ENCODE data around the gene DCLK1.

The DCLK1 gene

DNA sequence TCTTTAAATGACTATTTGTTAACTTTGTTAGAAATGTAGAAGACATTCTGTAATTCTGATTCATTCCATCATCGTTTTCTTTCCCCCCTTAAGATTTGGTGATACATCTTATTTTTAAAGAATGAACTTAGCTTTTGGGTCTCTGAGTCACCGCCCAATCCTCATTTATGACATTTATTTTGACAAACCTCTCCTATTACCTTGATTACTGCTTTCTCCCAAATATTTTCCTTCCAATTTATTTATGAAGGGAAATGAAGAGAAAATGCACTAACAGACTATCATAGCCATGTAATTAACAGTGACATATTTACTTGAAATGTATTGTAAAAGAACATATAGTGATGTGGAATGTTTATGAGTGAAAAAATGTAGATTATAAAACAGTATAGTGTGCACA is 241.6 kb downstream of the DCLK1 start:
- no peak for DNase-seq

GRCh38 chr13:35888981-35889380 is 242.2 kb downstream of the DCLK1 start:
- DNase-seq = no peak

- DNase-seq = no peak
Measured at GRCh38 chr13:35888457-35888883, 242.7 kb downstream of the DCLK1 start.

DNA sequence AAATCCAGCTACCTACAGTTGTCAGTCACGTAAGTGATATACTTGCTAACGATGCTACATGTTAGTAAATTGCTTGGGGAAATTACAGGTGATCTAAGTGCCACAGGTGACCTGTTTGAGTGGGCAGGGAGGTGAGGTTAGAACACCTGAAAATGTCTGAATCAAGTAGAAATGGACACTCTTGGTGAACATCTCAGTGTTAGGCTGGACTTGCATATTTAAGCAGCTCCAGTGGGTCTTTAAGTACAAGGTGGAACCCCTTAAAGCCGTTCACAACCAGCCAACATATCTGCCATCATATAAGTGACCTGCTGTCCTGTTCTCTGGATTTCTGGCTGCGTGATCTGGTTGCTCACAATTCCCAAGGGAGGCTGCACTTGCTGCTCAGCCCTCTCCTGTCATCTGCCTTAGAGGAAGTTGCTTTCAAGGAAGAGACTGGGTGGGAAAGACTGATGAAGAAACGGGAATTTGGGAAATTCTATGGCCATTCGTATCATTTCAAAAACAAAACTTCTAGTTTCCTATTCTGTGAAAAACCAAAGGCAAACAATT is 244.0 kb downstream of the DCLK1 start:
- no peak for DNase-seq

DNA sequence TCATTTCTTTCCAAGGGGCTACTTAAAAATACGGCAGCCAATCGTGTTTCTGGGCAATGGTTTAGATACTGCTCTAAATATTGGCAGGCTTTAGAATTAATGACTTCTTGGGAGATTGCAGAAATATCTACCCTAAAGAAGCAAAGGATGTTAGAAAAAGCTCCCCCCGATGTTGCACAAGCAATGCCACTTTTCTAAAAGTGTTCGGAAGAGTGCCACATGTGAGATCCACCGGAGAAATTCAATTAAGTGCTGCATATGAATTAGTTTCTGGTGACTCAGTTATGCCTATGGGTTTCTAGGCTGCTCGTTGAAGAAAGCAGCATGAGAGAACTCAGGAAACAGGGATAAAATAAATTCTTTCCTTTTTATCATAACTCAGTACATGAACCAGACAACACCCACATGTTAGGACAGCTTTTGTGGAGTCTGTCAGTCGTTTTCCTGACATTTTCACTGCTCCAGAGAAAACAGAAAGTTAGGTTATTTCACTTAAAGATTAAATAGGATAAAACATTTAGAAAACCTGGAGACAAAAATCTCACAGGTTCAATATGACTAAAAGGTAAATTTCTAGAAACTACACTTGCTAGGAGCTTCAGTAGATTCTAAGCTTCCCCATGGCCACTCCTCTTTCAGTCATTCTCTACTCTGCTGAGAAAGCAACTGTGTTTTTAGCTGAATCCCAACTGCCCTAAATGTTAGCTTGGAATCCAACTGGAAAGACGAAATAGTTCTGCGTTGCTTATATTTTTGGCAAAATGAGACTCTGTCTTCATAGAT is 244.7 kb downstream of the DCLK1 start:
- no peak for DNase-seq

- no peak for DNase-seq
Measured at GRCh38 chr13:35884211-35884760, 246.9 kb downstream of the DCLK1 start.

GRCh38 chr13:35882722-35883497 is 248.3 kb downstream of the DCLK1 start:
- no peak for DNase-seq

GRCh38 chr13:35881360-35881759 is 249.8 kb downstream of the DCLK1 start:
- DNase-seq = no peak

GRCh38 chr13:35879111-35879510 is 252.1 kb downstream of the DCLK1 start:
- DNase-seq = no peak

DNA sequence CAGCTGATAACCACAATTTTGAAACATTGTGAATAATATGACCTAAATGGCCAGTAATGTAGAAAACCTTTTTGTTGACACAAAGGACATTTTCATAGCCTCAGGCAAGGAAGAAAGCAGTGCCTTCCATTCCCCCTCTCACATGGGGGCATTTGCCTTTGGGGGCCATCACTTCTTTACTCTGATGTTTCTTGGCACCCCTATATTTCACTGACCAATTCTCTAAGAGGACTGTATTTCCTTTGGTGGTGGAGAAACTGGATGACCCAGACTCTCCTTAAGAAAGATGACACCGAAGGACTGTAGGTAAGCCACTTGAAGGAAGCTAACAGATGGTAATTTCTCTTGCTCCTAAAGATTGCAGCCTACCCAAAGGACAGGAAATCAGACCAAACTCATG is 254.6 kb downstream of the DCLK1 start:
- DNase-seq = no peak

- no peak for DNase-seq
Measured at GRCh38 chr13:35874704-35875103, 256.5 kb downstream of the DCLK1 start.

- DNase-seq = no peak
Measured at GRCh38 chr13:35872369-35872768, 258.8 kb downstream of the DCLK1 start.

DNA sequence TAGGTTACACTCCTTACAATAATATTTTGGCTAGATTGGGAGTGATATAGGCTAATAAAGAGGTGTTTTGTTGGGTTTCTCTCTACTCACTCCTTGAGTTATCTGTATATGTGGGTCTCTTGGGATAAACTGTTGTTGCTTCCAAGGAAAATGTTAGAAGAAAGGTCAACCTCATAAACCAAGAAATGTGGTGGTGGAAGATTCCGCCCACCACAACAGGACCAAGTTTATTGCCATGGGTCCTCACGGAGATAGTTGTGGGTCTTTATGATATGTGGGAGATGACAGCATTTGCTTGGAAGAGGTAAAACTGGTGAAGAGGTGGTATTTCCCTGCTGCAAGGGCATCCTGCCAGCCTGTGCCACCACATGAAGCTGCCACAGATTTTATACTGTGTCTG is 259.6 kb downstream of the DCLK1 start:
- no peak for DNase-seq

GRCh38 chr13:35866801-35867200 is 264.4 kb downstream of the DCLK1 start:
- no peak for DNase-seq

GRCh38 chr13:35865341-35866240 is 265.6 kb downstream of the DCLK1 start:
- DNase-seq = no peak

GRCh38 chr13:35860661-35861060 is 270.5 kb downstream of the DCLK1 start:
- no peak for DNase-seq

DNA sequence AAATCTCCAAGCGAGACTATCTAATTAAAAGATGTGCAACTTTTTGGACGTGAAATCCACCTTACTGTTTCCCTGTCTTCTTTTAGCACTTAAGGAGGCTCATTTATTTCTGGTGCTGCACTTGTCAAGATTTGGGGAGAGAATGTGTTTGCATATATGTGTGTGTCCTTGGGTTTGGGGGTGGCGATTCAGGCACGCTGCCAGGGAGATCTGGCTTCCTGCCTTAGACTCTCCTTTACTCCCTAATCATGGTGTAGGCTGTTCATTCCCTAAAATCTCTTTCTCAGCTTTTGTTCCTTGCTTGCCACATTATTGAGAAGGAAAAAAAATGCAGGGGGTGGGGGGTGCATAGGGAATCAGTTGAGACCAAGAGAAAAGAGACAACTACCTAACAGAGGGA is 271.2 kb downstream of the DCLK1 start:
- DNase-seq = no peak

GRCh38 chr13:35858665-35859064 is 272.5 kb downstream of the DCLK1 start:
- DNase-seq = no peak

DNA sequence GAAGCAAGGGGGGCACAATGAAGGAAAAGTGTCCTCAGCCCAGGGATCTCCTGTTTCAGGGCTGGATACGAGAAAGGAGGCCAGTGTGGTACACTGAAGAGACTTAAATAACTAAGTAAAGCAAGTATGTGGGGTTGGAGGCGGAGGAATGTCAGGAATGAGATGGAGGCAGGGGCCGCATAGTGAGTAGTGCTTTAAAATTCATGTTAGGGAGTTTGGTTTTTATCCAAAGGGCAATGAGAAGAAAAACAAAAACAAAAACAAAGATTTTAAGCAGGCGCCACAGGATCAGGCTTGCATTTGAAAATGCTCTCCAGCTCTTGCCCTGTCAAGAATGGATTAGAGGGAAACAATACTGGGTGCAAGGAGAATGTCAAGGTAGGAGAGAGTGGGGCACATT is 273.4 kb downstream of the DCLK1 start:
- no peak for DNase-seq

DNA sequence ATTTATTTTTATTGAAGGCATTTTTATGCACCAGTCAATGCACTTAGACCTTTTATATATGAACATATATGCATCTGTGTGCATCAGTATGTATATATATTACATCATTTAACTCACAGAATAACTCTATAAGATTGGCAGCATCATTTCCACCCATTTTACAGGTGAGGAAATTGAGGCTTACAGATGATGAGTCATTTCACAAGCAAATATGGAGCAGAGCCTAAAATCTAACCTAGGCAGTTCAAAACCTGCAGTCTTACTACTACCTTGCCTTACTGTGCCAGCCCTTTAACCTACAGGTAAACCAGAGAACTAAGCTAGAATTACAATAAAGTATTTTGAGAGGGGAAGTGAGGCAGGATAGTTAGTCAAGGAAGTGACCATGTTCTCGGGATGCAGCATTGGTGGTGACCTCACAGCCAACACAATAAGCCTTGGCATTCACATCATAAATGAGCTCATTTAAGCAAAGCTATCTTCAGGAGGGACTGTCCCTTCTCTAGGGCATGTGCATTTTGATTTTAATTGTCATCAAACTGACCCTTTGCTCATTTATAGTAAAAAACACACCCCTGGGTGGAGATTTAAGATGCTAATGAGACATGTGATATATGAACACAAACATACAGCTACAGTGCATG is 274.3 kb downstream of the DCLK1 start:
- DNase-seq = no peak

DNA sequence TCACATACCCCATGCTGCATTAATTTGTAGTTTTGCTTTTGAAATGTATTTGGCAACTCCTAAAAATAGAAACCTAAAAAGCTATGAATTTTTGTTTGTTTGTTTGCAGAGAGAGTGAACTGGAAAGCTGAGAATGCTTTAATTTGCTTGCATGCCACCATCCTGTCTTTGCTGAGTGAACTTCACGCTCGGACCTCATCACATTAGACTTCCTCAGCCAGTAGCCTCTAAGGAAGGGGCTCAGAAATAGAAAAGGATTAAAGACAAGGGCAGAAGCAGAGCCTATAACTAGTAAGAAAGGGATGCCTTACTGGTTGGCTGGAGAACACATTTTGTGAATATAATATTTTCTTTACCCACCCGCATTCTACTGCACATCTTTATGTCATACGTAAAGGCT is 275.1 kb downstream of the DCLK1 start:
- DNase-seq = no peak

DNA sequence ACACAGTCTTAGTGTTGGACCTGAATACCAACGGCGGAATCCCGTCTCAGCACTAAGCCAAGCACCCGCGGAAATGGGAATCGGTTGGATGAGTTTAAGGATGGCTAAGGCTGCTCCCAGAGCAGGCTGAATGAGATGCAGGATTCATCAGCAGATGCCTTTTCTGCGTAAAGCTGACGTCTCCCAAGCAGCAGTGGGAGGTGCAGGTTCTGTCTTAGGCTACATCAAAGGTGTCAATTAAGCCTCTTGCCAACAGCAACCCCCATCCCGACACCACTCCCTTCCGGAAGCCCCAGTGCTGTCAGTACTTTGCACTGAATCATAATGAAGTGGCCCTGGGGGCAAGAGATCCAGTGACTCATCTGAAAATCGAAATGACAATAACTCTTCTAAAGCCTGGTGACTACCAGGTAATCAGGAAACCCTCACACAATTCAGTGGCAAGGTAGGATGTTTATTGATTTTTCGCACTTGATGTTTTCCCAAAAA is 275.6 kb downstream of the DCLK1 start:
- no peak for DNase-seq

All from SIG-M5 (cell line).